Esophagus muscularis mucosa (tissue), 2 donors: ENCODE data around the gene RHOD.

Experiments
- POLR2A ChIP-seq: fragments of 450-650 bp; IDR thresholded peaks from one replicate; pipeline ENCODE4 v1.6.1; 2017; ENCODE audit warnings: antibody characterized with exemption, moderate library complexity, mild to moderate bottlenecking, low read depth
- POLR2AphosphoS5 ChIP-seq, 2 donors: sonication (generic); formaldehyde crosslinking; IDR thresholded peaks; one replicate each; pipeline ENCODE4 v1.6.1; 2017; ENCODE audit warnings: antibody characterized with exemption in 2 of 2

DNA sequence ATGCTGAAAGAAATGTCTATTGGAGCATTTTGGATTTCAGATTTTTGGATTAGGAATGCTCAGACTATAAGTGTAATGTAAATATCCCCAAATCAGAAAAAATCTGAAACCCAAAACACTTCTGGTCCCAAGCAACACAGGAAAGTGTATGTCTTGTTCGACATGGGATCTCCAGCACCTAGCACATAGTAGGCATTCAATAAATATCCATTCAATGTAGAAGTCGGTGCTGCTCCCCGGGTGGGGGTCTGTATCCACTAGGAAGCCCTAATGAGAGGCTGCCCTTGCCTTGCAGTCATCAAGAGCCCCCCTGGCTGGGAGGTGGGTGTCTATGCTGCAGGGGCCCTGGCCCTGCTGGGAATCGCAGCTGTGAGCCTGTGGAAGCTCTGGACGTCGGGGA lies 22.3 kb upstream of the RHOD start:
- TF ChIP-seq POLR2A (no peak), POLR2AphosphoS5 (IDR thresholded peaks at IDR 0.05) (no peak)
